Mucosa of descending colon (tissue), 3 donors: ENCODE results near the gene OR8G5. TPM values are rescaled to one million over a fixed set of nuclear protein-coding genes. Genes with fewer than 3 reads are reported as not detected.

Source experiments
- total RNA-seq, 3 donors: library from RNA; stranded (reverse); fragmentation: NEBNext Ultra II Directional in 2 of 3; extraction: Animal tissue kit (Norgen Biotek cat#: 25700) in 2 of 3; gene quantifications; one replicate each; pipeline versions ENCODE4 v1.2.1 to v1.2.4, GENCODE V29; 2021 to 2023
- donor health status: DM: no; HTN: no; CAD: no; lungs with moderate emphysema.
- donor health status: DM: no; HTN: no; CAD: no.
- donor health status: DM: no; HTN: yes; CAD: no.

The OR8G5 gene
- total RNA-seq, 3 donors from 2014 or later, result not detected

Other genes starting within 250 kb of the OR8G5 start
- gene OR10G4, start 243.4 kb upstream of the OR8G5 start, total RNA-seq, result under 1 TPM in 2 of 3 donors, not detected in 1; 0.41 to 0.55 TPM
- under 1 TPM in 2 of 3 donors, not detected in 1; 0.46 to 0.49 TPM for gene OR10G9, start 233.4 kb upstream of the OR8G5 start, total RNA-seq
- gene OR10G8, start 229.6 kb upstream of the OR8G5 start, total RNA-seq, result under 1 TPM in 1 of 3 donors, not detected in 2; 0.46 TPM
- gene OR10G7, start 215.1 kb upstream of the OR8G5 start, total RNA-seq, result not detected
- 10 to 100 TPM; 41.2 to 97.3 (median 55.8) TPM for gene VWA5A, start 140.9 kb upstream of the OR8G5 start, total RNA-seq
- gene OR10D3, start 73.0 kb upstream of the OR8G5 start, total RNA-seq, result not detected
- gene OR8G1, start 15.3 kb upstream of the OR8G5 start, total RNA-seq, result not detected
- gene OR8D1, start 57.6 kb downstream of the OR8G5 start, total RNA-seq, result under 1 TPM in 1 of 3 donors, not detected in 2; 0.29 TPM
- gene OR8D2, start 63.8 kb downstream of the OR8G5 start, total RNA-seq, result not detected
- gene OR8B2, start 128.1 kb downstream of the OR8G5 start, total RNA-seq, result not detected
- not detected for gene OR8B3, start 142.6 kb downstream of the OR8G5 start, total RNA-seq
- gene OR8B4, start 168.5 kb downstream of the OR8G5 start, total RNA-seq, result not detected
- not detected for gene OR8B8, start 189.3 kb downstream of the OR8G5 start, total RNA-seq